ENCODE results near the gene ARL16.

DNA sequence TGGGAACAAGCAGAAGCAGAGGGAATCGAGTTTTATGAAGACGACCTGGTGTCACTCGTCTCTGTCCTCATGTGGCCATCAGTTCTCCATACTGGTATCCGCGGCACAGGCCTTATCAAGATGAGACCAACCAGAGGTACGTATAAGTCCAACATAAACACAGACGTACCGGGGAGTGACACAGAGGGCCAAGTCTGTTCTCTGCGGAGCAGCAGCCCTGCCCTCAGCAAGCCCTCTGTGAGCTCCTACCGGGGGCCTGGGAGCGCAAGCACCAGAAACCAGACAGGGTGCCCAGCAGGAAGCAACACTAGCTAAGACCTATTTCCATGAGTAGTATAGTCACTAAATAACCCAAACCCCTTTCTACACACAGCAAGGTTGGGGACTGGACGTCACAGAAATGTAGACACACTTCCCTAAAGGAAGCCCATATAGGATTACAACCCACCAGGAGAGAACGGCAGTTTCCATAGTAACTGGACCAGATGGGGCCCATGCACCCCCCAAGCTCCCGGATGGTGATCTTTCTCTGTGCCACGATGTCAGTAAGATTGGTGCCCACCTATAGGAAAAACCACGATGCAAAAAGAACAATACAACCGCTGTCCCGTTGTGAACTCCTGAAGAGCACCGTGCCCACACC, 911 bp downstream of the ARL16 start:
- TF ChIP-seq, protein P1, sequence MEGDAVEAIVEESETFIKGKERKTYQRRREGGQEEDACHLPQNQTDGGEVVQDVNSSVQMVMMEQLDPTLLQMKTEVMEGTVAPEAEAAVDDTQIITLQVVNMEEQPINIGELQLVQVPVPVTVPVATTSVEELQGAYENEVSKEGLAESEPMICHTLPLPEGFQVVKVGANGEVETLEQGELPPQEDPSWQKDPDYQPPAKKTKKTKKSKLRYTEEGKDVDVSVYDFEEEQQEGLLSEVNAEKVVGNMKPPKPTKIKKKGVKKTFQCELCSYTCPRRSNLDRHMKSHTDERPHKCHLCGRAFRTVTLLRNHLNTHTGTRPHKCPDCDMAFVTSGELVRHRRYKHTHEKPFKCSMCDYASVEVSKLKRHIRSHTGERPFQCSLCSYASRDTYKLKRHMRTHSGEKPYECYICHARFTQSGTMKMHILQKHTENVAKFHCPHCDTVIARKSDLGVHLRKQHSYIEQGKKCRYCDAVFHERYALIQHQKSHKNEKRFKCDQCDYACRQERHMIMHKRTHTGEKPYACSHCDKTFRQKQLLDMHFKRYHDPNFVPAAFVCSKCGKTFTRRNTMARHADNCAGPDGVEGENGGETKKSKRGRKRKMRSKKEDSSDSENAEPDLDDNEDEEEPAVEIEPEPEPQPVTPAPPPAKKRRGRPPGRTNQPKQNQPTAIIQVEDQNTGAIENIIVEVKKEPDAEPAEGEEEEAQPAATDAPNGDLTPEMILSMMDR (conservative IDR thresholded peaks at IDR 0.05), result no peak
- TF ChIP-seq ZFX (IDR thresholded peaks at IDR 0.05), result no peak

Measured in C4-2B (cell line).